PC-3 (cell line): ENCODE data around the gene DMD.

Source experiments
- EZH2 ChIP-seq: fragments of 300-600 bp; sonication (generic); IDR thresholded peaks from one replicate; pipeline ENCODE4 v1.6.1; 2017; ENCODE audit warnings: antibody characterized with exemption, mild to moderate bottlenecking, low read length; ENCODE audit not compliant: unreplicated experiment
- EZH2phosphoT487 ChIP-seq: fragments of 300-600 bp; sonication (generic); IDR thresholded peaks from 2 replicates; pipeline ENCODE4 v1.6.1; 2018; ENCODE audit warnings: mild to moderate bottlenecking, antibody characterized with exemption, low read length, borderline replicate concordance
- TF ChIP-seq, protein P1 (sequence below): fragments of 300-600 bp; sonication (generic); conservative IDR thresholded peaks from 2 replicates; pipeline ENCODE4 v1.5.1; 2017; ENCODE audit warnings: antibody characterized with exemption, low read depth, mild to moderate bottlenecking, low read length

GRCh38 chrX:33128048-33128805 lies 83.1 kb downstream of the DMD start:
- TF ChIP-seq, protein P1, sequence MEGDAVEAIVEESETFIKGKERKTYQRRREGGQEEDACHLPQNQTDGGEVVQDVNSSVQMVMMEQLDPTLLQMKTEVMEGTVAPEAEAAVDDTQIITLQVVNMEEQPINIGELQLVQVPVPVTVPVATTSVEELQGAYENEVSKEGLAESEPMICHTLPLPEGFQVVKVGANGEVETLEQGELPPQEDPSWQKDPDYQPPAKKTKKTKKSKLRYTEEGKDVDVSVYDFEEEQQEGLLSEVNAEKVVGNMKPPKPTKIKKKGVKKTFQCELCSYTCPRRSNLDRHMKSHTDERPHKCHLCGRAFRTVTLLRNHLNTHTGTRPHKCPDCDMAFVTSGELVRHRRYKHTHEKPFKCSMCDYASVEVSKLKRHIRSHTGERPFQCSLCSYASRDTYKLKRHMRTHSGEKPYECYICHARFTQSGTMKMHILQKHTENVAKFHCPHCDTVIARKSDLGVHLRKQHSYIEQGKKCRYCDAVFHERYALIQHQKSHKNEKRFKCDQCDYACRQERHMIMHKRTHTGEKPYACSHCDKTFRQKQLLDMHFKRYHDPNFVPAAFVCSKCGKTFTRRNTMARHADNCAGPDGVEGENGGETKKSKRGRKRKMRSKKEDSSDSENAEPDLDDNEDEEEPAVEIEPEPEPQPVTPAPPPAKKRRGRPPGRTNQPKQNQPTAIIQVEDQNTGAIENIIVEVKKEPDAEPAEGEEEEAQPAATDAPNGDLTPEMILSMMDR, result no peak
- TF ChIP-seq EZH2phosphoT487 (no peak), EZH2 (no peak)
